Measurements from ENCODE around the gene LHX6. TPM values are rescaled to one million over a fixed set of nuclear protein-coding genes. Genes with fewer than 3 reads are reported as not detected.

Gene LHX6
- total and polyA plus RNA-seq, 9 of the 15 experiments (the other 6 are each of a cell fraction or from before 2014, with no cell fraction given): 2.8 to 16.3 (median 7.9) TPM

- TF ChIP-seq ZNF764 (CRISPR knock-in tag; IDR thresholded peaks at IDR 0.05; ENCODE audit: low read depth): no peak
- TF ChIP-seq CREBBP (IDR thresholded peaks at IDR 0.05; ENCODE audit: low read depth, low read length): no peak
- no peak for TF ChIP-seq ZNF398 (CRISPR knock-in tag; IDR thresholded peaks at IDR 0.05)
- TF ChIP-seq ZBTB33 (CRISPR knock-in tag; IDR thresholded peaks at IDR 0.05): no peak
- TF ChIP-seq MCM7 (IDR thresholded peaks at IDR 0.05): no peak
- TF ChIP-seq CAMTA2 (CRISPR knock-in tag; conservative IDR thresholded peaks at IDR 0.05): no peak
- TF ChIP-seq SLC30A9 (CRISPR knock-in tag; IDR thresholded peaks at IDR 0.05): no peak
- no peak for TF ChIP-seq ZEB2 (IDR thresholded peaks at IDR 0.05)
- TF ChIP-seq, protein P1, sequence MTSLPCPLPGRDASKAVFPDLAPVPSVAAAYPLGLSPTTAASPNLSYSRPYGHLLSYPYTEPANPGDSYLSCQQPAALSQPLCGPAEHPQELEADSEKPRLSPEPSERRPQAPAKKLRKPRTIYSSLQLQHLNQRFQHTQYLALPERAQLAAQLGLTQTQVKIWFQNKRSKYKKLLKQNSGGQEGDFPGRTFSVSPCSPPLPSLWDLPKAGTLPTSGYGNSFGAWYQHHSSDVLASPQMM (CRISPR knock-in tag; IDR thresholded peaks at IDR 0.05): no peak
- TF ChIP-seq NCOR1 (IDR thresholded peaks at IDR 0.05): peak; percentile 46; the same call in 1 of the 2 replicates
- peak; percentile 75 for TF ChIP-seq GTF2E2 (tag; IDR thresholded peaks at IDR 0.05)
- TF ChIP-seq ZKSCAN8 (CRISPR knock-in tag; IDR thresholded peaks at IDR 0.05): no peak
- no peak for TF ChIP-seq NR4A1 (CRISPR knock-in tag; IDR thresholded peaks at IDR 0.05)
- TF ChIP-seq NR4A1 (tag; IDR thresholded peaks at IDR 0.05): no peak
- TF ChIP-seq ARID3A (IDR thresholded peaks at IDR 0.05; ENCODE audit: borderline replicate concordance, low read depth, low read length): no peak
- TF ChIP-seq IRF2 (CRISPR knock-in tag; IDR thresholded peaks at IDR 0.05): no peak
- TF ChIP-seq ZNF324 (CRISPR knock-in tag; IDR thresholded peaks at IDR 0.05): no peak
- TF ChIP-seq HDAC8 (tag; IDR thresholded peaks at IDR 0.05): peak; percentile 52; the same call in 1 of the 2 replicates
- TF ChIP-seq PCBP1 (IDR thresholded peaks at IDR 0.05; ENCODE audit: low read depth, low read length, poor library complexity, severe bottlenecking): no peak
- peak; percentile 95 for TF ChIP-seq CBFB (CRISPR knock-in tag; IDR thresholded peaks at IDR 0.05)
- TF ChIP-seq XRCC5 (IDR thresholded peaks at IDR 0.05; ENCODE audit: low read depth, low read length): no peak
- no peak for TF ChIP-seq GABPB2 (CRISPR knock-in tag; conservative IDR thresholded peaks at IDR 0.05)
- TF ChIP-seq MEF2A (IDR thresholded peaks at IDR 0.05; ENCODE audit: control insufficient read depth, low read depth, low read length): no peak
- no peak for TF ChIP-seq TCF15 (CRISPR knock-in tag; IDR thresholded peaks at IDR 0.05)
Observed at GRCh38 chr9:122264360-122265148, 35.8 kb upstream of the LHX6 start, which contains the start of the genes MRRF and RBM18 (continued).

Data from K562 (cell line).